SIG-M5 (cell line): Measurements from ENCODE around the gene SLC25A47.
"Not testable (repeated sequence)": the region's sequence is repeated elsewhere in the genome, so short reads cannot be mapped to it uniquely, and the experiment has no call there.

ENCODE experiments used
- DNase-seq: peaks from one replicate; lab custom pipeline; 2025; lab: John Stamatoyannopoulos, UW

Gene SLC25A47

GRCh38 chr14:100289916-100290606 lies 33.1 kb upstream of the SLC25A47 start:
- DNase-seq: no peak

- DNase-seq: no peak
These were observed 32.4 kb upstream of the SLC25A47 start for GRCh38 chr14:100290607-100291304.

GRCh38 chr14:100291305-100292075 lies 31.6 kb upstream of the SLC25A47 start:
- no peak for DNase-seq

- DNase-seq: no peak
These were observed 30.8 kb upstream of the SLC25A47 start for GRCh38 chr14:100292301-100292775.

- DNase-seq: no peak
These were observed 30.2 kb upstream of the SLC25A47 start for GRCh38 chr14:100292776-100293461.

GRCh38 chr14:100293497-100294212 lies 29.5 kb upstream of the SLC25A47 start:
- no peak for DNase-seq

GRCh38 chr14:100294213-100294962 lies 28.8 kb upstream of the SLC25A47 start:
- no peak for DNase-seq

GRCh38 chr14:100294963-100295330 lies 28.2 kb upstream of the SLC25A47 start:
- DNase-seq: no peak

GRCh38 chr14:100295376-100296105 lies 27.6 kb upstream of the SLC25A47 start:
- no peak for DNase-seq

- DNase-seq: no peak
These were observed 27.0 kb upstream of the SLC25A47 start for GRCh38 chr14:100296106-100296651.

- DNase-seq: not testable (repeated sequence)
These were observed 26.4 kb upstream of the SLC25A47 start for GRCh38 chr14:100296729-100297128.

- DNase-seq: no peak
These were observed 25.5 kb upstream of the SLC25A47 start for GRCh38 chr14:100297320-100298300.

- no peak for DNase-seq
These were observed 24.4 kb upstream of the SLC25A47 start for GRCh38 chr14:100298551-100299237.

- DNase-seq: no peak
These were observed 23.9 kb upstream of the SLC25A47 start for GRCh38 chr14:100299238-100299560.

GRCh38 chr14:100302616-100303015 lies 20.5 kb upstream of the SLC25A47 start:
- no peak for DNase-seq

GRCh38 chr14:100303179-100303578 lies 20.0 kb upstream of the SLC25A47 start:
- no peak for DNase-seq

- no peak for DNase-seq
These were observed 19.2 kb upstream of the SLC25A47 start for GRCh38 chr14:100303925-100304324.

GRCh38 chr14:100304825-100305323 lies 18.3 kb upstream of the SLC25A47 start:
- DNase-seq: no peak
